Activated CD8-positive, alpha-beta memory T cell treated with anti-CD3 and anti-CD28 coated beads, Interleukin-2, amount 50 U/mL, for 24 hours (primary cell): ENCODE measurements around the gene FOXQ1.

ENCODE experiments used
- DNase-seq: peaks from one replicate; pipeline ENCODE4 v3.0.0-alpha.2; 2020; ENCODE audit errors: extremely low read depth

FOXQ1 gene

GRCh38 chr6:1363298-1363697 lies 51.4 kb downstream of the FOXQ1 start:
- DNase-seq: no peak

- DNase-seq: no peak
Observed at GRCh38 chr6:1363729-1364572, 52.1 kb downstream of the FOXQ1 start.
